GM18517 (cell line): ENCODE results near the gene ERLEC1.
"Not testable (repeated sequence)": the region's sequence is repeated elsewhere in the genome, so short reads cannot be mapped to it uniquely, and the experiment has no call there.

Experiments used
- ATAC-seq: cut with Tn5 transposase; IDR thresholded peaks from one replicate; pipeline ENCODE4 v1.9.1; 2021; ENCODE audit warnings: mild to moderate bottlenecking, moderate library complexity; ENCODE audit not compliant: unreplicated experiment

Gene ERLEC1, protein sequence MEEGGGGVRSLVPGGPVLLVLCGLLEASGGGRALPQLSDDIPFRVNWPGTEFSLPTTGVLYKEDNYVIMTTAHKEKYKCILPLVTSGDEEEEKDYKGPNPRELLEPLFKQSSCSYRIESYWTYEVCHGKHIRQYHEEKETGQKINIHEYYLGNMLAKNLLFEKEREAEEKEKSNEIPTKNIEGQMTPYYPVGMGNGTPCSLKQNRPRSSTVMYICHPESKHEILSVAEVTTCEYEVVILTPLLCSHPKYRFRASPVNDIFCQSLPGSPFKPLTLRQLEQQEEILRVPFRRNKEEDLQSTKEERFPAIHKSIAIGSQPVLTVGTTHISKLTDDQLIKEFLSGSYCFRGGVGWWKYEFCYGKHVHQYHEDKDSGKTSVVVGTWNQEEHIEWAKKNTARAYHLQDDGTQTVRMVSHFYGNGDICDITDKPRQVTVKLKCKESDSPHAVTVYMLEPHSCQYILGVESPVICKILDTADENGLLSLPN

GRCh38 chr2:53786705-53787613, at the start of gene ERLEC1, which contains the start of gene ASB3:
ERLEC1 (plus strand) TSS chr2:53787044; CDS start chr2:53787211, 167 bp downstream.
ASB3 (minus strand) TSS chr2:53786953; CDS start chr2:53765572, 21,381 bp downstream.
- peak; percentile 93 for ATAC-seq

DNA sequence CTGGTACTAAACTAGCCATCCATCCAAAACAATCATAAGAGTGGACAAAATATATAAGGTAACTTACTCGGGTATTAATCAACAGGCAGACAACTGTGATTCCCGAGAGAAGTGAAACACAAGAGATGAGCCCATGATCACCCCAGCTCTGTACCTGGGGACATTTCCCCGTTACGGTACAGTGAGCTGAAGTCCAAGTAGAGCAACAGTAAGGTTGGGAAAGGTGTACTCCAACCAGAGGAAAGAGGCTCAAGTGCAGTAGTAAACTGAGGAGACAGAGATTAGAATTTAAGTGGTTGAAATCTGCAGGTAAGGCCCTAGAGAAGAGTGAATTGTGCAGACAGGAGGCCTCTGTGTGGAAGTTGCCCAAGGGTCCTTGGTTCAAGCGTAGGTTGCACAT, 49.8 kb upstream of the ERLEC1 start:
- ATAC-seq, result no peak

DNA sequence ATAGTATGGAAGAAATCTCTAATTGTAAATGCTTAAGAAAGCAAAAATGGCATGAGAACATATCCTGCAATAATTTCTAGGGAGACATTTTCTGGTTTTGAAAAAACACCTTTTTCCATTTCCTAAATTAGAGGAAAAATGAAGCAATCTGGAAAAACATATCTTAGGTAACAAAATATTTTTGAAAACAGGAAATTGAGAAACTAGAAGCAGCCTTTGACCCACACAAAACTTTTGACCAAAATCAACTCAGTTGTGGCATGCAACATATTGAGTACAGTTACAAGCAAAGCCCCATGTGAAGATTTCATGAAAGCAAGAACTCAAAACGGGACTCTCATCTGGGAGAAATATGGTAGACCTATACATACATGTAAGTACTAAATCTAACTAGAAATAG, 47.8 kb upstream of the ERLEC1 start:
- ATAC-seq, result no peak

DNA sequence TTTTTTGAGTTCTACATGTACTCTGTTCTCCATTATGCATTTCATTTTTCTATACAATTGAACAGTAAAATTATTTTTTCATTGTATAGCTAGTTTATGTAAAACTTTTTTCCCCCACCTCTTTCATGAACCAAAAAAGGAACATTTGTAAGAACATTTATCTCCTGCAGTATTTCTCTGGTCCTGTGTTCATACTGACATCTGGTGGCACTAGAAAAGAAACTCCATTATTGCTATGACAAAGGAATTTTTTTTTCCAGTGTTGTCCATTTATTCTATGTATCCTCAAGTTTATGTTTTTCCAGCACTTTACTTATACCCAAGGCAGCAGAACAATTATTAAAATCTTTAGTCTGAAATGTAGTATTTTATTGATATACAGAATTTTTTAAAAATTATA, 46.7 kb upstream of the ERLEC1 start:
- ATAC-seq, result no peak

DNA sequence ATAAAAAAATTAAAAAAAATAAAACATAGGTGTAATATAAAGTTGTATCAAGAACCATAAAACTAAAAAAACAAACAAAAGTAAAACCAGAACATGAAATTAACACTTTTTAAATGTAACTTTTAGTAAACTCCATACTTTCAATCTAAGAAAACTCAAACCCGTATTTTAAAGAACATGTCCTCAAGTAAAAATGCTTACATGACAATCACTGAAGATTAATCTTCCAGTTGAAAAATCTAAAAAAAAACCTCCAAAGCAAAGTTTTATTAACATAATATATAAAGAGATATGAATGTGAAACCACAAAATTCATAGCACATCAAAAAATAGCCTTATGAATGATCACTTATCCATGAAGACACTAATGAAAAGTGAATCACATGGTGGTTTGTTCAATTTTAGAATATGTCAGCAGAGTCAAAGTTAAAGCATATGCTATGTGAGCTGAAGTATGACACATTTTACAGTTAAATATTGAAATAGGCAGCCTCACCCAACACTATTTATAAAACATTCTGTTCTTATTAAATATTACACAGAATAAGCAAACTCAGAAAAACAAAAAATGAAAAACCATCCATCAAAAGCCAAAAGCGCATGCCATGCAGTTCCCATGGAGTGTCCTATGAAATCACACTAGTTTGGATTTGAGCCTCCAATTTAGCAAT, 42.3 kb upstream of the ERLEC1 start:
- no peak for ATAC-seq

DNA sequence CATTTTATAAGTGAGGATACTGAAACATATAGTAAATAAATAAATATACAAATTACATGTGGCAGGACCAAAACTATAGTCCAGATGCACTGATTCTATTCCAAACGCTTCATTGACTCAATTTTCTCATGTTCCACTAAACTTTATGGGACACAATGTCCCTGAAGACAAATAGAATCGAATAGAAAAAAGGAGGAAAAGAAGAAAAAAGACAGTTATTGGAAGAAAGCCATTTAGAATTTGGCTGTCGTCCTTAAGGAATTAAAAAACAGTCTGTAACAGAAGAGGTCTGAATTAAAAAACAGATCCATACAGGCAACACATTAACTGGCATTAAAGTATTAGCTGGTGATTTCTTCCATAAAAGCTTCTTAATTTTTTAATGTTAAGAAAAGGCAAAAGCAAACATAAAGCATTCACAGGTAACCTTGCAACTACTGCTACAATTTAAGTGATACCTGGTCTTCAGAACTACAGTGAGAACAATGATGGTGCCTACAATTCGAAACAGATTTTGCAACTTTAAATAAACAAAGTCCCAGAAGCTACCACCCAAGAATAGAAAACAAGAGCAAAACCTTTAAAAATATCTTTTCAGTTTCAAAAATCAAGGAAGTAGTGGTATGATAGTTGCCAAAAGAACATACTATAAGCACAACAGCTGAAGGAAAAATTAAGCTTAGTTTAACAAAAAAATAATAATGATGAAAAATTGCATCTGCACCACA, 36.6 kb upstream of the ERLEC1 start:
- no peak for ATAC-seq

GRCh38 chr2:53751728-53752127, 35.1 kb upstream of the ERLEC1 start:
- ATAC-seq, result peak; percentile 95

DNA sequence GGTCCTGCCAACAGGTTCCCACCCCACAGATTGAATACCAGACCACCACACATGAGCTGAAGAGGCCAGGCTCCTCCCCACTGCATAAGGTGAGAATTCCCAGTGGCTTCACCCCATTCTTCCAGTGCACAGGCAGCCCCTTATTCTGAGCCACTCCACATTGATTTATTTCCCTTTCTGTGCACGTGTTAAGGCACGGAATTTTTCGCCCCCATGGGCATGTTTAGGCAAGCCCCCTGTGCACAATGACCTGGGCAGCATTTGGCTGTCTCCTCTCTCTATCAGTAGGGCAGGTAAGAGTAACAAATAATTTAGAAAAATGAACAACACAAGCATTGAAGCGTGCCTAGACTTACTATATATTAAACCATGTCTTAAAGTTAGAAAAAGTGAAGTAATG, 34.5 kb upstream of the ERLEC1 start:
- ATAC-seq, result no peak

DNA sequence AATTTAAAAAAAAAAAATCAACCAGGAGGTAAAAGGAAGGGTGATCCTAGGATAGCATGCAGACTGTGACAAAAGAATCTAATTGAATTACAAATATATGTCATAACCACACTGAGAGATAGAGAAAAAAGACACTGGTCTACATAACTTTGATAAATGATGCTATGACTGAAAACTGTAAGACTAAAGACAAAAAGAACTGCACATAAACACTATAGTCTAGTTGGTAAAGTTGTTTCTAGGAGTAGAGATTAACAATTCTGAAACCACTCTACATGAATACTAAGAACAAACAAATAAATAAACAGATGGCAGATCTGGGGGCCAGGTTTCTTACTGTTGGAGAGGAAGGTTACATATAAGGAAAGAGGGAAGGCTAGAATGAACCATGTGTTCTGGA, 33.8 kb upstream of the ERLEC1 start:
- ATAC-seq, result no peak

DNA sequence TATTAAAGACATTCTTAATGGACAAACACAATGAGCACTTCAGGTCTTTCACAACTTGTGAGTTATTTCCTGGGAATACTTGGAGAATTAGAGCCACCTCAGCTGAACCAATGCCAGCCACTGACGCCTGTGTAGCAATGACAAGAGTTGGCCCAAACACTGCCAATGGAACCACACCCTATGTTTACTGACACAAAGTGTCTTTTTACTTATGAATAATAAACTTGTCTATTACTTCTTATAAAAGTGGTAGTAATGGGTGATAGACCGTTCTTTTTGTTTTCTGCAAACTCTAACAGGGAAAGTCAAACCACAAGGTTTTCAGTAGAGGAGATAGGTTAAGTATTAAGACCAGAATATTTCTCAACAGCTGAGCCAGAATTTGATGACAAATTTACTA, 31.7 kb upstream of the ERLEC1 start:
- ATAC-seq, result no peak

- ATAC-seq, result no peak
Observed at GRCh38 chr2:53756644-53757043, 30.2 kb upstream of the ERLEC1 start.

- not testable (repeated sequence) for ATAC-seq
Observed at GRCh38 chr2:53757206-53757605, 29.6 kb upstream of the ERLEC1 start.

DNA sequence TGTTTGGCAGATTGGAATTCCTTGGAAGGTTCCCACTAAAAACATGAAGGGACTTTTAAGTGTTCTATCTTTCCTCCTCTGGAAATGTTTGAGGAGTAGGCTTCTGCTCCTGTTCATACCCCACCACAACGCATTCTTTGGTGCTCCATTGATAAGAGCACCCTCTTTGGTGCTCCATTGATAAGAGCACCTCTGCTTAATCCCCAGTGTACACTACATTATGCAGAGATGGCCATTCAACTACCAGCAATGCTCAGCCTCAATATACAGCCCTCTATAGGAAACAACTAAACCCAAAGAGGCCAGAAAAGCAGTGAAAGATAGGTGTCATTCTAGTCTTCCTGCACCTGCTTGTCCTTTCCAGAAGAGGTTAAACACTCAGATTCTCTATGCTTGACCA, 21.1 kb upstream of the ERLEC1 start:
- ATAC-seq, result no peak

GRCh38 chr2:53767405-53768241, 19.2 kb upstream of the ERLEC1 start, which contains the start of gene CHAC2:
CHAC2 (plus strand) TSS chr2:53767804; CDS start chr2:53767887, 83 bp downstream.
- ATAC-seq, result peak; percentile 87

- ATAC-seq, result peak; percentile 38
Observed at GRCh38 chr2:53768242-53768542, 18.7 kb upstream of the ERLEC1 start.

DNA sequence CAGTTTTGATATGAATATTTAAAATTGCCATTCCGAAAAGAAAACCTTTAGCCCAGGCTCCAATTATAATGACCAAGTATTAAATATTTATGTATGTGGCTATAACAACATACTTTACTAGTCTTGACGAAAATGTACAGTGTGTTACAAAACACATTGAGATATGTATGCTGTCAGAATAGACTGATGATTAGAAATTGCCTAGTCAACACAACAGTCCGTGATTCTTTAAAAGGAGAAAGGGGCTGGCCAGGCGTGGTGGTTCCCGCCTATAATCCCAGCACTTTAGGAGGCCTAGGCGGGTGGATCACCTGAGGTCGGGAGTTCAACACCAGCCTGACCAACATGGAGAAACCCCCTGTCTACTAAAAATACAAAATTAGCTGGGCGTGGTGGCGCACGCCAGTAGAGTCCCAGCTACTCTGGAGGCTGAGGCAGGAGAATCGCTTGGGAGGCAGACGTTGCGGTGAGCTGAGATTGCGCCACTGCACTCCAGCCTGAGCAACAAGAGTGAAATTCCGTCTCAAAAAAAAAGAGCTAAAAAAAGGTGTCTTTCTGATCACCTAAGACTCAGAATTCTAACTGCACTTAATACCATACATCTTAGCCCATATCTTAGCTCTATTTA, 17.4 kb upstream of the ERLEC1 start:
- ATAC-seq, result no peak

GRCh38 chr2:53770264-53770663, 16.6 kb upstream of the ERLEC1 start:
- no peak for ATAC-seq

GRCh38 chr2:53777134-53777533, 9.7 kb upstream of the ERLEC1 start:
- no peak for ATAC-seq

- ATAC-seq, result no peak
Observed at GRCh38 chr2:53778536-53779162, 8.2 kb upstream of the ERLEC1 start.
